Subcutaneous abdominal adipose tissue (tissue), 5 donors: ENCODE data around the gene KCNH1.

Experiments used
- H3K27ac ChIP-seq: one replicate; pipeline ENCODE4 v1.7.0; 2013; ENCODE audit warnings: low read depth, mild to moderate bottlenecking, inconsistent platforms, low read length, moderate library complexity
- H3K27me3 ChIP-seq, 5 donors: one replicate each; pipeline ENCODE4 v1.7.0; 2013; ENCODE audit warnings: low read length in 5 of 5, inconsistent platforms in 1 of 5; ENCODE audit not compliant: control insufficient read depth in 5 of 5, insufficient read depth in 4 of 5
- H3K36me3 ChIP-seq, 5 donors: one replicate each; pipeline ENCODE4 v1.7.0; 2013; ENCODE audit warnings: low read length in 5 of 5; ENCODE audit not compliant: control insufficient read depth in 5 of 5, insufficient read depth in 5 of 5
- H3K4me1 ChIP-seq, 5 donors: one replicate each; pipeline ENCODE4 v1.7.0; 2013; ENCODE audit warnings: low read length in 5 of 5, mild to moderate bottlenecking in 3 of 5, moderate library complexity in 1 of 5; ENCODE audit not compliant: control insufficient read depth in 5 of 5, insufficient read depth in 5 of 5
- H3K4me3 ChIP-seq, 5 donors: one replicate each; pipeline ENCODE4 v1.7.0; 2013; ENCODE audit warnings: low read length in 5 of 5, low read depth in 1 of 5
- H3K9ac ChIP-seq, 5 donors: one replicate each; pipeline ENCODE4 v1.7.0; 2013; ENCODE audit warnings: low read length in 5 of 5, mild to moderate bottlenecking in 4 of 5, moderate library complexity in 3 of 5
- H3K9me3 ChIP-seq, 5 donors: one replicate each; pipeline ENCODE4 v1.7.0; 2013; ENCODE audit warnings: low read length in 5 of 5; ENCODE audit not compliant: control insufficient read depth in 5 of 5
- donor health status: healthy.
- donor health status: healthy.
- donor health status: healthy.
- donor health status: healthy.
- donor health status: healthy.

The KCNH1 gene

GRCh38 chr1:210796421-210796820 lies 337.5 kb downstream of the KCNH1 start:
- Histone ChIP-seq H3K4me3 (no peak overlapping the region), H3K27me3 (peaks cover 0 to 4% (median 0%) of the 10 kb centered on the region in 5 donors), H3K9ac (no peak overlapping the region), H3K36me3 (no peaks in the 10 kb centered on the region), H3K9me3 (no peaks in the 10 kb centered on the region), H3K4me1 (no peaks in the 10 kb centered on the region), H3K27ac (no peak overlapping the region)

- H3K9me3 ChIP-seq, result no peaks in the 10 kb centered on the region
- H3K36me3 ChIP-seq, result no peaks in the 10 kb centered on the region
- no peak overlapping the region for H3K27ac ChIP-seq
- H3K9ac ChIP-seq, result no peak overlapping the region
- no peak overlapping the region for H3K4me3 ChIP-seq
- H3K27me3 ChIP-seq, result peaks cover 0 to 4% (median 0%) of the 10 kb centered on the region in 5 donors
- no peaks in the 10 kb centered on the region for H3K4me1 ChIP-seq
Observed at GRCh38 chr1:210794445-210794844, 339.5 kb downstream of the KCNH1 start.

- Histone ChIP-seq H3K27ac (no peak overlapping the region), H3K4me1 (no peaks in the 10 kb centered on the region), H3K27me3 (peaks cover 0 to 4% (median 1%) of the 10 kb centered on the region in 5 donors), H3K9me3 (no peaks in the 10 kb centered on the region), H3K4me3 (no peak overlapping the region), H3K9ac (no peak overlapping the region), H3K36me3 (no peaks in the 10 kb centered on the region)
Observed at GRCh38 chr1:210792250-210793102, 341.5 kb downstream of the KCNH1 start.

- H3K9ac ChIP-seq, result no peak overlapping the region
- H3K36me3 ChIP-seq, result no peaks in the 10 kb centered on the region
- peaks cover 0 to 3% (median 0%) of the 10 kb centered on the region in 5 donors for H3K27me3 ChIP-seq
- H3K4me1 ChIP-seq, result no peaks in the 10 kb centered on the region
- no peak overlapping the region for H3K27ac ChIP-seq
- no peaks in the 10 kb centered on the region for H3K9me3 ChIP-seq
- H3K4me3 ChIP-seq, result no peak overlapping the region
Observed at GRCh38 chr1:210790196-210790595, 343.8 kb downstream of the KCNH1 start.

- H3K9ac ChIP-seq, result no peak overlapping the region
- no peak overlapping the region for H3K4me3 ChIP-seq
- no peaks in the 10 kb centered on the region for H3K4me1 ChIP-seq
Observed at GRCh38 chr1:210787800-210788199, 346.1 kb downstream of the KCNH1 start.

GRCh38 chr1:210786546-210786945 lies 347.4 kb downstream of the KCNH1 start:
- H3K4me1 ChIP-seq, result no peaks in the 10 kb centered on the region
- H3K9ac ChIP-seq, result no peak overlapping the region
- H3K9me3 ChIP-seq, result no peaks in the 10 kb centered on the region
- H3K36me3 ChIP-seq, result no peaks in the 10 kb centered on the region
- H3K27me3 ChIP-seq, result peaks cover 0 to 3% (median 0%) of the 10 kb centered on the region in 5 donors
- H3K4me3 ChIP-seq, result no peak overlapping the region
- no peak overlapping the region for H3K27ac ChIP-seq

More at GRCh38 chr1:210787800-210788199, 346.1 kb downstream of the KCNH1 start:
- Histone ChIP-seq H3K27me3 (peaks cover 0 to 3% (median 0%) of the 10 kb centered on the region in 5 donors), H3K9me3 (no peaks in the 10 kb centered on the region), H3K27ac (no peak overlapping the region), H3K36me3 (no peaks in the 10 kb centered on the region)

- Histone ChIP-seq H3K4me1 (peaks cover 0 to 8% (median 0%) of the 10 kb centered on the region in 5 donors), H3K4me3 (no peak overlapping the region), H3K27ac (no peak overlapping the region), H3K27me3 (peaks cover 0 to under 1% (median 0%) of the 10 kb centered on the region in 5 donors), H3K9me3 (no peaks in the 10 kb centered on the region), H3K9ac (no peak overlapping the region), H3K36me3 (no peaks in the 10 kb centered on the region)
Observed at GRCh38 chr1:210783925-210784324, 350.0 kb downstream of the KCNH1 start.

- Histone ChIP-seq H3K27me3 (no peaks in the 10 kb centered on the region), H3K27ac (no peak overlapping the region), H3K36me3 (no peaks in the 10 kb centered on the region), H3K4me1 (peaks cover 0 to 8% (median 0%) of the 10 kb centered on the region in 5 donors), H3K4me3 (no peak overlapping the region), H3K9me3 (no peaks in the 10 kb centered on the region), H3K9ac (no peak overlapping the region)
Observed at GRCh38 chr1:210781652-210782051, 352.3 kb downstream of the KCNH1 start.

- H3K27ac ChIP-seq, result no peak overlapping the region
- peaks cover 0 to 8% (median 0%) of the 10 kb centered on the region in 5 donors for H3K4me1 ChIP-seq
- no peak overlapping the region for H3K4me3 ChIP-seq
- H3K9ac ChIP-seq, result no peak overlapping the region
- no peaks in the 10 kb centered on the region for H3K9me3 ChIP-seq
- no peaks in the 10 kb centered on the region for H3K27me3 ChIP-seq
- no peaks in the 10 kb centered on the region for H3K36me3 ChIP-seq
Observed at GRCh38 chr1:210779269-210779668, 354.7 kb downstream of the KCNH1 start.

GRCh38 chr1:210777914-210778313 lies 356.0 kb downstream of the KCNH1 start:
- H3K9me3 ChIP-seq, result no peaks in the 10 kb centered on the region
- H3K36me3 ChIP-seq, result no peaks in the 10 kb centered on the region
- H3K27ac ChIP-seq, result no peak overlapping the region
- H3K4me3 ChIP-seq, result no peak overlapping the region
- H3K4me1 ChIP-seq, result peaks cover 0 to 8% (median 0%) of the 10 kb centered on the region in 5 donors
- no peaks in the 10 kb centered on the region for H3K27me3 ChIP-seq
- H3K9ac ChIP-seq, result no peak overlapping the region
